ENCODE data around the gene PLAC8L1.

The PLAC8L1 gene

DNA sequence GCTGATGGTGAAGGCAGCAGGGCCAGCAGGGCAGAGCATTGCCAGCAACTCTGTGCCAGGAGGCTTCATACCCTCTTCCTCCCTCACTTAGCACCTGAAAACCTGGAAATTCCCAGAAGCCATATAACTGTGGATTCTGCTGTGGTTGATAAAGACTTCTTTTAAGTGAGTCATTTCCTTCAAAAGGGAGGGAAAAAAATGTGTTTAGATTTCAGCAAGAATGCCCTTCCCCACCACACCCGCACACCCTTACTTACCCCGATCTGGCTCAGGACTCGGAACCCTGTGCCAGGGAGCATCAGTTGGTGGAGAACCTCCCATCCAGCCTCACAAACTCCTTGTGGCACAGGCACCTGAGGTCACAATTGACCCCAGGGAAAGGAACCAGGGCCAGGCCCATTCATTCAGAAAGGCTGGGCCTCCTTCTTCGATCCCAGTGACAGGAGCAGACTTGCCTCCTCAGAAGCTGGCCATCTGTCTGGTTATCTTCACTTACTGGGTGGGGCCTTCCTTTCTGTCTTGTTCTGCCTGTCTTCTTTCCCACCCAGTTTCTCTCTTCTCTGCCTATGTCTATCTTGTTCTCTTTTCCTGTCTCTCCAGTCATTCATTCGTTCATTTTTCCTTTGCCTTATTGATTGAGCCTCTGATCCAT lies 62.6 kb downstream of the PLAC8L1 start:
- no peak for DNase-seq (ENCODE audit: low spot score)

DNA sequence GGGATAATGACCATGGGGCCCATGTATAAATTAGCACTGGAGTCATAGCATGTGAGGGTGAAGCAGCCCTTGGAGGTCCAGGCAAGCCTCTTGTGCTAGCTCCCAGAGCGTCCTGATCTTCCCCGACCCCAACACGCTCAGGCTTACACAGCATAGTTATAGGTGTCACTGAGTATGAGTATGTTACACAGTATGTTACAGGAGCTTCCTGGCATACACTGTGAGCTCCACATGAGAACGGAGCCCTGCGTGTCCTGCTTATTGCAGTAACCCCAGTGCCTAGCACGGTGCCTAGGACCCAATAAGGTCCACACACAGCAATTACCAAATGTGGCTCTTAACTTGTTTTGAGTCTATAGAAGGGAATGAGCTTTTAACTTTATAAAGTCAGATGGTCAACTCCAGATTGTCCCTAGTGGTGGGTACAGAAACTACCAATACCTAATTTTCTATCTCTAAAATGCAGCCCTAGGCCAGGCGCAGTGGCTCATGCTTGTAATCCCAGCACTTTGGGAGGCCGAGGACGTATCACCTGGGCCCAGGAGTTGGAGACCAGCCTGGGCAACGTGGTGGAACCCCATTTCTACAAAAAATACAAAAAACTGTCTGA lies 64.1 kb downstream of the PLAC8L1 start:
- no peak for DNase-seq (ENCODE audit: low spot score)

DNA sequence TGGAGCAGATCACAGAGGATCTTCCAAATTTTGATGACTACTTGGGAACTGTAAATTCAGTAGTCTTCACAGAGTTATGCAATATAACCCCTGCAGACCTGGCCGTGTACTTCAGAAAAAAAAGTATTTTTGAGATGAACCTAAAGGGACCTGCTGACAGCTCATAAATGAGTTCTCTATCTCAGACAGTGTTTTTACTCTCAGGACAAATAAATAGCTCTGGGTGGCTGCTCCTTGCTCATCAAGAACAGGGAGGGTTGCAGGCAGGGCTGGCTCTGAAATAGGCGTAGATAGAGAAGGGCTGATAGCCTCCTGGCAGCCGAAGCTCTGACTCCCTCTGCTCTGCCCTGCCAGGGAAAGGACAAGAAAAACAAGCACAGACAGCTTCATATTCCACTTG lies 64.8 kb downstream of the PLAC8L1 start:
- DNase-seq (ENCODE audit: low spot score), result no peak

GRCh38 chr5:146039420-146039819 lies 66.0 kb downstream of the PLAC8L1 start:
- no peak for DNase-seq (ENCODE audit: low spot score)

DNA sequence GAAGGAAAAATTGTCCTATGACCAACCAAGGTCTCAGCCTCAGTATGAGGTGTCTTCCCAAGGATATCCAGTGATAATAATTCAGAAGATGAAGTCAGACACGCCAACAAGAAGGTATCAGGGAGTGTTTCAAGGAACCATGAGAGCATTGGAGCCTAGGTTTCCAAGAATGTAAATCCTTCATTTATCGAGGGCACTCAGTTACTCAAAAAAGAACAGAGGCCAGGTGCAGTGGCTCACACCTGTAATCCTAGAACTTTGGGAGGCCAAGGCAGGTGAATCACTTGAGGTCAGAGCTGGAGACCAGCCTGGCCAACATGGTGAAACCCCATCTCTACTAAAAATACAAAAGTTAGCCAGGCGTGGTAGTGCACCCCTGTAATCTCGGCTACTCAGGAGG lies 70.8 kb downstream of the PLAC8L1 start:
- DNase-seq (ENCODE audit: low spot score), result no peak
